Hepatocyte (in vitro differentiated cells): ENCODE data around the gene NEFH. TPM values are rescaled to one million over a fixed set of nuclear protein-coding genes. Genes with fewer than 3 reads are reported as not detected.

Source experiments
- DNase-seq: peaks from one replicate; pipeline ENCODE4 v3.0.0-alpha.2; 2016; ENCODE audit warnings: low spot score
- H2AFZ ChIP-seq: fragments of 200-600 bp; sonication (generic); 2 replicates; pipeline ENCODE4 v1.6.0; 2016; ENCODE audit warnings: antibody characterized with exemption, mild to moderate bottlenecking
- H3K27ac ChIP-seq: fragments of 200-600 bp; sonication (generic); 2 replicates; pipeline ENCODE4 v1.5.1; 2016; ENCODE audit warnings: mild to moderate bottlenecking
- H3K27me3 ChIP-seq: fragments of 200-600 bp; sonication (generic); 2 replicates; pipeline ENCODE4 v1.6.1; 2016
- H3K36me3 ChIP-seq: fragments of 200-600 bp; sonication (generic); replicated peaks from 2 replicates; pipeline ENCODE4 v1.5.1; 2016; ENCODE audit warnings: low read depth; ENCODE audit not compliant: insufficient read depth
- H3K4me1 ChIP-seq: fragments of 200-600 bp; sonication (generic); 2 replicates; pipeline ENCODE4 v1.5.1; 2016; ENCODE audit warnings: mild to moderate bottlenecking, moderate library complexity; ENCODE audit not compliant: insufficient read depth
- H3K4me2 ChIP-seq: fragments of 200-600 bp; sonication (generic); 2 replicates; pipeline ENCODE4 v1.6.0; 2016
- H3K4me3 ChIP-seq: fragments of 200-600 bp; sonication (generic); 2 replicates; pipeline ENCODE4 v1.5.1; 2016; ENCODE audit warnings: mild to moderate bottlenecking
- H3K79me2 ChIP-seq: fragments of 200-600 bp; sonication (generic); 2 replicates; pipeline ENCODE4 v1.6.0; 2017; ENCODE audit warnings: mild to moderate bottlenecking
- H3K9me2 ChIP-seq: fragments of 200-600 bp; sonication (generic); replicated peaks from 2 replicates; pipeline ENCODE4 v1.6.0; 2017; ENCODE audit warnings: mild to moderate bottlenecking; ENCODE audit not compliant: insufficient read depth
- H3K9me3 ChIP-seq: fragments of 200-600 bp; sonication (generic); 2 replicates; pipeline ENCODE4 v1.5.1; 2016; ENCODE audit warnings: low read depth, mild to moderate bottlenecking
- H4K20me1 ChIP-seq: fragments of 200-600 bp; sonication (generic); 2 replicates; pipeline ENCODE4 v1.6.0; 2016; ENCODE audit warnings: mild to moderate bottlenecking; ENCODE audit not compliant: insufficient read depth, poor library complexity, severe bottlenecking
- EZH2 ChIP-seq: fragments of 200-600 bp; sonication (generic); IDR thresholded peaks from 2 replicates; pipeline ENCODE4 v1.6.1; 2016; ENCODE audit warnings: antibody characterized with exemption, mild to moderate bottlenecking, borderline replicate concordance
- EZH2phosphoT487 ChIP-seq: fragments of 200-600 bp; sonication (generic); IDR thresholded peaks from one replicate; pipeline ENCODE4 v1.6.1; 2018; ENCODE audit warnings: antibody characterized with exemption, mild to moderate bottlenecking, low read depth, moderate library complexity; ENCODE audit not compliant: unreplicated experiment, severe bottlenecking
- WGBS: methylation state at CpG from one replicate; pipeline ENCODE4 v1.1.6; 2016; ENCODE audit warnings: low lambda C conversion rate; ENCODE audit errors: missing lambda C conversion rate; 5-methylcytosine and 5-hydroxymethylcytosine counted together
- polyA plus RNA-seq: library from polyadenylated mRNA; unstranded; fragments of >200 nt; fragmentation: Nextera tagmentation; extraction: Ambion mirVana; gene quantifications from 2 replicates; pipeline ENCODE4 v1.2.1, GENCODE V29; 2016
- total RNA-seq: library from RNA; depleted of rRNA; stranded (reverse); fragments of >200 nt; gene quantifications from 2 replicates; pipeline ENCODE4 v1.2.3, GENCODE V29; 2014
- TF ChIP-seq, protein P1 (sequence below): fragments of 200-600 bp; sonication (generic); IDR thresholded peaks from 2 replicates; pipeline ENCODE4 v1.5.1; 2016; ENCODE audit warnings: antibody characterized with exemption, mild to moderate bottlenecking; ENCODE audit not compliant: poor library complexity

NEFH gene
- total and polyA plus RNA-seq, 2 experiments from 2014 or later = 0.03 to 0.98 TPM

DNA sequence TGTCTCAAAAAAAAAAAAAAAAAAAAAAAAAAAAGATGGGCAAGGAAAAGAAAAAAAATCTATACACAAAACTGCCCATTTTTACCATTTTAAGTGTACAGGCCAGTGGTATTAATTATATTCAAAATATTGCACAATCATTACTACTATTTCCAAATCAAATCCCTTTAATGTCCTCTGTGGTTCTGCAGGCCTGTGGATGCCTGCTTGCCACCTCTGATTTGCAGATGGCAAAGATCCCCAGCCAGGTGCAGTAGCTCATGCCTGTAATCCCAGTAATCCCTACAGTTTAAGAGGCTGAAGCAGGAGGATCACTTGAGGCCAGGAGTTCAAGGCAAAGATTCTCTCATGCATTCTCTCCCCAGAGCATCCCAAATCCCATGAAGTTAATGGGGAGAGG is 21.5 kb upstream of the NEFH start:
- Histone ChIP-seq H3K4me1 (no peaks in the 10 kb centered on the region), H4K20me1 (no peaks in the 10 kb centered on the region), H3K4me3 (no peak overlapping the region), H3K27ac (no peak overlapping the region), H3K79me2 (no peaks in the 10 kb centered on the region), H3K9me3 (no peaks in the 10 kb centered on the region), H3K4me2 (no peak overlapping the region), H2AFZ (no peak overlapping the region), H3K27me3 (no peaks in the 10 kb centered on the region), H3K9me2 (no peaks in the 10 kb centered on the region), H3K36me3 (no peaks in the 10 kb centered on the region)
- DNase-seq = no peak
- no peak for TF ChIP-seq EZH2
- TF ChIP-seq, protein P1, sequence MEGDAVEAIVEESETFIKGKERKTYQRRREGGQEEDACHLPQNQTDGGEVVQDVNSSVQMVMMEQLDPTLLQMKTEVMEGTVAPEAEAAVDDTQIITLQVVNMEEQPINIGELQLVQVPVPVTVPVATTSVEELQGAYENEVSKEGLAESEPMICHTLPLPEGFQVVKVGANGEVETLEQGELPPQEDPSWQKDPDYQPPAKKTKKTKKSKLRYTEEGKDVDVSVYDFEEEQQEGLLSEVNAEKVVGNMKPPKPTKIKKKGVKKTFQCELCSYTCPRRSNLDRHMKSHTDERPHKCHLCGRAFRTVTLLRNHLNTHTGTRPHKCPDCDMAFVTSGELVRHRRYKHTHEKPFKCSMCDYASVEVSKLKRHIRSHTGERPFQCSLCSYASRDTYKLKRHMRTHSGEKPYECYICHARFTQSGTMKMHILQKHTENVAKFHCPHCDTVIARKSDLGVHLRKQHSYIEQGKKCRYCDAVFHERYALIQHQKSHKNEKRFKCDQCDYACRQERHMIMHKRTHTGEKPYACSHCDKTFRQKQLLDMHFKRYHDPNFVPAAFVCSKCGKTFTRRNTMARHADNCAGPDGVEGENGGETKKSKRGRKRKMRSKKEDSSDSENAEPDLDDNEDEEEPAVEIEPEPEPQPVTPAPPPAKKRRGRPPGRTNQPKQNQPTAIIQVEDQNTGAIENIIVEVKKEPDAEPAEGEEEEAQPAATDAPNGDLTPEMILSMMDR = no peak
- no peak for TF ChIP-seq EZH2phosphoT487

DNA sequence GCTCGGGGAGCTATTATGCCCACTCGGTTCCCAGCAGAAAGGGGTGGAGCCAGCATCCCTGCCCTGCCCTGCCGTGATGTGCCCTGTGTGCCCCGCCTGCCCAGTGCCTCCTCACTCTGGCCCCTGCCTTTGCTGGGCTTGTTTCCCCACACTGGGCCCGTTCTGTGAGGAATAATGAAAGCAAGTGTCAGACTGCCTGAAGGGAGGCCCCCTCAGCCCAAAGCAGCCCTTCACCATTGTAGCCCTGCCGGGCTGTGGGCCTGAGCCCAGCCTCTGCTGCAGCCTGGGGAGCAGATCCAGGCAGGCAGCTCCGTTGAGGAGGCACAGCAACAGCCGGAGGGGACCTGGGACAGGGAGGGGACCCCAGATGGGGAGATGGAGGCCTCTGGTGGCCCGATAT is 20.2 kb upstream of the NEFH start:
- TF ChIP-seq EZH2 = no peak
- no peak for TF ChIP-seq EZH2phosphoT487
- TF ChIP-seq, protein P1 = no peak
- no peaks in the 10 kb centered on the region for H3K27me3 ChIP-seq
- H3K4me3 ChIP-seq = no peak overlapping the region
- H2AFZ ChIP-seq = no peak overlapping the region
- no peaks in the 10 kb centered on the region for H4K20me1 ChIP-seq
- H3K9me3 ChIP-seq = no peaks in the 10 kb centered on the region
- no peak overlapping the region for H3K27ac ChIP-seq
- no peaks in the 10 kb centered on the region for H3K36me3 ChIP-seq
- no peaks in the 10 kb centered on the region for H3K79me2 ChIP-seq
- H3K9me2 ChIP-seq = no peaks in the 10 kb centered on the region
- no peak for DNase-seq
- H3K4me1 ChIP-seq = no peaks in the 10 kb centered on the region
- H3K4me2 ChIP-seq = no peak overlapping the region
- WGBS = 61% methylated on average over 9 of the region's 9 CpGs

DNA sequence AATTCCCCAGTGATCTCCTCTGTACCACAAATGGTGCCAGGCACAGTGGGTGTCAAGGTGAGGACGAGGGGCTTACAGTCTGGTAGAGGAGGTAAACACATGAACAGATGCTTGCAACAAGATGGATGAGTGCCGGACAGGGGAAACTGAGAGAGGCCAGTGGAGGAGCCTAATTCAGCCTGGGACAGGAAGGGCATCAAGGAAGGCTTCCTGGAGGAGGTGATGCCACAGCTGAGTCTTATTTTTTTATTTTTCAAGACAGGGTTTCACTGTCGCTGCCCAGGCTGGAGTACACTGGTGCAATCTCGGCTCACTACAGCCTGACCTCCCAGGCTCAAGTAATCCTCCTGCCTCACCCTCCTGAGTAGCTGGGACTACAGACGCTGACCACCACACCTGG is 18.8 kb upstream of the NEFH start:
- H3K27me3 ChIP-seq = no peaks in the 10 kb centered on the region
- 94% methylated on average over 5 of the region's 5 CpGs for WGBS
- no peak overlapping the region for H2AFZ ChIP-seq
- H3K4me3 ChIP-seq = no peak overlapping the region
- H3K4me1 ChIP-seq = no peaks in the 10 kb centered on the region
- no peaks in the 10 kb centered on the region for H4K20me1 ChIP-seq
- H3K4me2 ChIP-seq = no peak overlapping the region
- no peak for TF ChIP-seq EZH2phosphoT487
- no peak for TF ChIP-seq EZH2
- TF ChIP-seq, protein P1 = no peak
- no peaks in the 10 kb centered on the region for H3K9me2 ChIP-seq
- no peaks in the 10 kb centered on the region for H3K36me3 ChIP-seq
- no peaks in the 10 kb centered on the region for H3K9me3 ChIP-seq
- no peak for DNase-seq
- H3K27ac ChIP-seq = no peak overlapping the region
- no peaks in the 10 kb centered on the region for H3K79me2 ChIP-seq

DNA sequence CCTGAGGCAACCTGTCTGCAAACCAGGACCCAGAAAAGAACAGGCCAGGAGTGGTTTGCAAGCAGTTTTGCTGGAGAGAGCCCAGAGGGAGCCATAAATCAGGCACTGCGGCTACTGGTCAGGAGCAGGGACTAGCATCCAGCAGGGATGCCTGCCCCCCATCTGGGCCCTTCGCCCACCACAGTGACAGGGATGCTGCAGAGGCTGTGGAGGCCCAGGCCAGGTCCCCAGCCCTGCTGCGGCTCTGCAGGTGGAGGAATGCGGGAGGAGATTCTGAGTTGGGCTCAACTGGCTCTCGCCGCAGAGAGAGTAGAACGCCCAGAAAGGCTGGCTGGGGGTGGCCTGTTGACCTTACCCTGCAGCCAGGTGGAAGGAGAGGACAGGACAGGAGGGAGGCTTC is 16.4 kb upstream of the NEFH start:
- Histone ChIP-seq H3K9me2 (no peaks in the 10 kb centered on the region), H3K27me3 (peaks cover 5% of the 10 kb centered on the region), H3K4me3 (no peak overlapping the region), H2AFZ (no peak overlapping the region), H4K20me1 (no peaks in the 10 kb centered on the region), H3K9me3 (no peaks in the 10 kb centered on the region), H3K27ac (no peak overlapping the region), H3K36me3 (no peaks in the 10 kb centered on the region), H3K4me2 (no peak overlapping the region), H3K79me2 (no peaks in the 10 kb centered on the region), H3K4me1 (no peaks in the 10 kb centered on the region)
- no peak for DNase-seq
- TF ChIP-seq EZH2phosphoT487 (no peak), EZH2 (no peak)
- TF ChIP-seq, protein P1 = no peak
- 80% methylated on average over 7 of the region's 7 CpGs for WGBS
